ENCODE results near the gene ZNF101. TPM values are rescaled to one million over a fixed set of nuclear protein-coding genes. Genes with fewer than 3 reads are reported as not detected.

The ZNF101 gene
- total RNA-seq = 10 to 100 TPM in 1 of 4 donors, 1 to 10 TPM in 3; 7.2 to 13.6 (median 7.8) TPM

- no peaks in the 10 kb centered on the region for H3K9me3 ChIP-seq
- WGBS = 6% methylated on average over 30 of the region's 36 CpGs
- no peaks in the 10 kb centered on the region for H3K27me3 ChIP-seq
- TF ChIP-seq POLR2A (IDR thresholded peaks at IDR 0.05) (peak; percentile 24 to 26), CTCF (IDR thresholded peaks at IDR 0.05) (no peak), POLR2AphosphoS5 (IDR thresholded peaks at IDR 0.05) (peak in 1 of 3 donors; percentile 34), EP300 (IDR thresholded peaks at IDR 0.05) (no peak)
- H3K4me1 ChIP-seq = peaks cover 23% of the 10 kb centered on the region
- H3K27ac ChIP-seq = peak within 1 kb of the TSS; percentile 85
- DNase-seq (ENCODE audit: low spot score in 2 of 2) = peak; percentile 96 to 97
- peak within 1 kb of the TSS; percentile 76 for H3K4me3 ChIP-seq
- H3K36me3 ChIP-seq = peaks cover 12% of the 10 kb centered on the region
Measured at GRCh38 chr19:19668230-19669012, at the start of gene ZNF101. TSS of gene ZNF101 (plus strand) at chr19:19668839. CDS start at chr19:19668964, 125 bp downstream.

- Histone ChIP-seq H3K9me3 (no peaks in the 10 kb centered on the region), H3K36me3 (peaks cover 7% of the 10 kb centered on the region), H3K27ac (no peak overlapping the region), H3K27me3 (no peaks in the 10 kb centered on the region), H3K4me3 (peak overlapping the region; percentile 60), H3K4me1 (peaks cover 17% of the 10 kb centered on the region)
- WGBS = 57% methylated on average over 21 of the region's 21 CpGs
- no peak for DNase-seq (ENCODE audit: low spot score in 2 of 2)
- TF ChIP-seq POLR2A (IDR thresholded peaks at IDR 0.05) (no peak), EP300 (IDR thresholded peaks at IDR 0.05) (no peak), CTCF (IDR thresholded peaks at IDR 0.05) (no peak), POLR2AphosphoS5 (IDR thresholded peaks at IDR 0.05) (no peak)
Measured at GRCh38 chr19:19619181-19619848, 49.3 kb upstream of the ZNF101 start.

GRCh38 chr19:19619849-19620210 is 48.8 kb upstream of the ZNF101 start:
- H3K36me3 ChIP-seq = peaks cover 8% of the 10 kb centered on the region
- DNase-seq (ENCODE audit: low spot score in 2 of 2) = no peak
- H3K4me1 ChIP-seq = peaks cover 17% of the 10 kb centered on the region
- no peak overlapping the region for H3K4me3 ChIP-seq
- WGBS = 81% methylated on average over 7 of the region's 7 CpGs
- no peaks in the 10 kb centered on the region for H3K27me3 ChIP-seq
- TF ChIP-seq POLR2AphosphoS5 (IDR thresholded peaks at IDR 0.05) (no peak), EP300 (IDR thresholded peaks at IDR 0.05) (no peak), POLR2A (IDR thresholded peaks at IDR 0.05) (no peak), CTCF (IDR thresholded peaks at IDR 0.05) (no peak)
- no peaks in the 10 kb centered on the region for H3K9me3 ChIP-seq
- H3K27ac ChIP-seq = no peak overlapping the region

- DNase-seq (ENCODE audit: low spot score in 2 of 2) = no peak
- Histone ChIP-seq H3K36me3 (peaks cover 8% of the 10 kb centered on the region), H3K4me1 (peaks cover 23% of the 10 kb centered on the region), H3K4me3 (no peak overlapping the region), H3K9me3 (no peaks in the 10 kb centered on the region), H3K27me3 (no peaks in the 10 kb centered on the region), H3K27ac (no peak overlapping the region)
- 60% methylated on average over 5 of the region's 5 CpGs for WGBS
- no peak for TF ChIP-seq CTCF (IDR thresholded peaks at IDR 0.05)
- TF ChIP-seq EP300 (IDR thresholded peaks at IDR 0.05) = no peak
- TF ChIP-seq POLR2A (IDR thresholded peaks at IDR 0.05) = no peak
- TF ChIP-seq POLR2AphosphoS5 (IDR thresholded peaks at IDR 0.05) = no peak
Measured at GRCh38 chr19:19623383-19623782, 45.3 kb upstream of the ZNF101 start.

- no peak for DNase-seq (ENCODE audit: low spot score in 2 of 2)
- H3K27ac ChIP-seq = no peak overlapping the region
- 93% methylated on average over 18 of the region's 19 CpGs for WGBS
- H3K4me1 ChIP-seq = peaks cover 23% of the 10 kb centered on the region
- TF ChIP-seq POLR2A (IDR thresholded peaks at IDR 0.05) = no peak
- no peak for TF ChIP-seq POLR2AphosphoS5 (IDR thresholded peaks at IDR 0.05)
- no peak for TF ChIP-seq EP300 (IDR thresholded peaks at IDR 0.05)
- no peak for TF ChIP-seq CTCF (IDR thresholded peaks at IDR 0.05)
- no peaks in the 10 kb centered on the region for H3K9me3 ChIP-seq
- H3K27me3 ChIP-seq = no peaks in the 10 kb centered on the region
- peaks cover 8% of the 10 kb centered on the region for H3K36me3 ChIP-seq
- H3K4me3 ChIP-seq = no peak overlapping the region
Measured at GRCh38 chr19:19624032-19624570, 44.5 kb upstream of the ZNF101 start.

All from suprapubic skin (tissue), 4 donors.